Prostate gland (tissue), 2 donors: Measurements from ENCODE around the gene ZNF557. TPM values are rescaled to one million over a fixed set of nuclear protein-coding genes. Genes with fewer than 3 reads are reported as not detected.

Experiments used
- DNase-seq: peaks from one replicate; pipeline ENCODE4 v3.0.0-alpha.2; 2019; ENCODE audit warnings: low spot score
- H3K27ac ChIP-seq, 2 donors: fragments of 200-600 bp; sonication (generic); 2 replicates each; pipeline ENCODE4 v1.5.1; 2017 to 2019
- H3K27me3 ChIP-seq: fragments of 200-600 bp; sonication (generic); replicated peaks from 2 replicates; pipeline ENCODE4 v1.5.1; 2019; ENCODE audit not compliant: insufficient read depth
- H3K36me3 ChIP-seq, 2 donors: fragments of 200-600 bp; sonication (generic); 1 replicate in 1 of 2; 2 replicates in 1 of 2; pipeline versions ENCODE4 v1.5.1 to v1.8.1; 2017 to 2019
- H3K4me1 ChIP-seq: fragments of 200-600 bp; sonication (generic); replicated peaks from 2 replicates; pipeline ENCODE4 v1.5.1; 2019
- H3K4me3 ChIP-seq, 2 donors: fragments of 200-600 bp; sonication (generic); 2 replicates each; pipeline ENCODE4 v1.5.1; 2017 to 2019
- H3K9me3 ChIP-seq: fragments of 200-600 bp; sonication (generic); 2 replicates; pipeline ENCODE4 v1.5.1; 2017
- POLR2A ChIP-seq: fragments of 450-650 bp; IDR thresholded peaks from one replicate; pipeline ENCODE4 v1.6.1; 2016; ENCODE audit warnings: antibody characterized with exemption, mild to moderate bottlenecking
- POLR2AphosphoS5 ChIP-seq: sonication (generic); formaldehyde crosslinking; IDR thresholded peaks from one replicate; pipeline ENCODE4 v1.6.1; 2017; ENCODE audit warnings: antibody characterized with exemption
- WGBS: methylation state at CpG from one replicate; pipeline ENCODE4 v1.1.5; 2018; 5-methylcytosine and 5-hydroxymethylcytosine counted together
- intact Hi-C: fragments of 100-400 bp; cut with DNase I; formaldehyde crosslinking; loops from one replicate; pipeline ENCODE4 v1.14.2; 2022
- total RNA-seq, 2 donors: library from RNA; depleted of rRNA; stranded (reverse); fragments of >200 nt; gene quantifications; one replicate each; pipeline ENCODE4 v1.1.0, GENCODE V29; 2016
- TF ChIP-seq, protein P1 (sequence below), 4 experiments: fragments of 200-600 bp in 2 of 4; fragments of 450-650 bp in 2 of 4; sonication (generic) in 2 of 4; IDR thresholded peaks; 1 replicate in 3 of 4; 2 replicates in 1 of 4; pipeline ENCODE4 v1.5.1; 2016 to 2019; ENCODE audit warnings: antibody characterized with exemption in 4 of 4, mild to moderate bottlenecking in 2 of 4, moderate library complexity in 2 of 4

Gene ZNF557
- total RNA-seq, 2 donors from 2014 or later = 12.2 to 14.7 TPM

DNA sequence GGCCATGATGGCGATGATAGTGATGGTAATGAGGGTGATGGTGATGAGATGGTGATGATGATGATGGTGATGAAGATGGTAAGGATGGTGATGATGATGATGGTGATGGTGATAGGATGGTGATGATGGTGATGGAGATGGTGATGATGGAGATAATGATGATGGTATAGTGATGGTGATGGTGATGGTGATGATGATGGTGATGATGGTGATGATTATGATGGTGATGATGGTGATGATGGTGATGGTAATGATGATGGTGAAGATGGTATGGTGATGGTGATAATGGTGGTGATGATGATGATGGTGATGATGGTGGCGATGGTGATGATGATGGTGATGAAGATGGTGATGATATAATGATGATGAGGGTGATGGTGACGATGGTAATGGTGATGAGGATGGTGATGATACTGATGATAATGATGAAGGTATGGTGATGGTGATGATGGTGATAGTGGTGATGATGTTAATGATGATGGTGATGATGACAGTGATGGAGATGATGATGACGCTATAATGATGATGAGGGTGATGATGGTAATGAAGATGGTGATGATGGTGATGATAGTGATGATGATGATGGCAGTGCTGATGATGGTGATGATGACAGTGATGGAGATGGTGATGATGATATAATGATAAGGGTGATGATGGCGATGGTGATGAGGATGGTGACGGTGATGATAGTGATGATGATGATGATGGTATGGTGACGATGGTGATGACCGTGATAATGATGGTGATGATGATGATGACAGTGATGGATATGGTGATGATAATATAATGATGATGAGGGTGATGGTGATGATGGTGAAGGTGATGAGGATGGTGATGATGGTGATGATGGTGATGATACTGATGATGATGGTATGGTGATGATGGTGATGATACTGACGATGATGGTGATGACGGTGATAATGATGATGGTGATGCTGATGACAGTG, 37.5 kb downstream of the ZNF557 start:
- WGBS = 89% methylated on average over 10 of the region's 10 CpGs
- intact Hi-C loops = no loop called here
- no peak overlapping the region for H3K4me3 ChIP-seq

DNA sequence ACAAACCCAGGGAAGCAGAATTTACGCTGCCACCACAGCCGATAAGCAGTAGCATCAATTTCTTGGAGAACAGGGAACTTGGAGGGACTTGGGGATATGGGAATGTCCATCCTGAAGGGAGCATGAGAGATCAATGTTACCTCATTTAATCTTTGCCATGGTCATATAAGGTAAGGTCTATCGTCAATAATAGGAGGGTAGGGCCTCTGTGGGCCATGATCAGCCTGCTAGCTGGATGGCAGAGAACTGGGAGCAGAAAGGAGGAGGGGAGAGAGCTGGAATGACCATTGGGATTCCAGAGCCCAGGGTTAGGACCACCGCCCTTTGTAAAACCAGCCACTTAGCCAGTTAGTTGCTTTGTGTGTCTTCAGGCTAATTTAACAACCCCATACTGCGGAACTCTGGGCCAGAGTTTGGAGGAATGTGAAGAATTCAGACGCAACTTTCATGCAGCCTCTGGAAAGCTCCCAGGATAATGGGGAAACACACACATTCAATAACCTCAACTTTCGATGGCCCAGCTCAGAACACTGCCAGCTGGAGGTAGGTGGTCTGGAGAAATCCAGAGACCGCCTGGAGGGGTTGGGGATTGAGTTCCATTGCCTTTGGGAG, 40.3 kb downstream of the ZNF557 start:
- H3K27me3 ChIP-seq = no peaks in the 10 kb centered on the region
- no peak overlapping the region for H3K4me3 ChIP-seq
- 58% methylated on average over 8 of the region's 8 CpGs for WGBS
- no peaks in the 10 kb centered on the region for H3K36me3 ChIP-seq
- DNase-seq = no peak
- no peaks in the 10 kb centered on the region for H3K4me1 ChIP-seq
- no peak for TF ChIP-seq POLR2AphosphoS5
- no peak for TF ChIP-seq POLR2A
- TF ChIP-seq, protein P1, sequence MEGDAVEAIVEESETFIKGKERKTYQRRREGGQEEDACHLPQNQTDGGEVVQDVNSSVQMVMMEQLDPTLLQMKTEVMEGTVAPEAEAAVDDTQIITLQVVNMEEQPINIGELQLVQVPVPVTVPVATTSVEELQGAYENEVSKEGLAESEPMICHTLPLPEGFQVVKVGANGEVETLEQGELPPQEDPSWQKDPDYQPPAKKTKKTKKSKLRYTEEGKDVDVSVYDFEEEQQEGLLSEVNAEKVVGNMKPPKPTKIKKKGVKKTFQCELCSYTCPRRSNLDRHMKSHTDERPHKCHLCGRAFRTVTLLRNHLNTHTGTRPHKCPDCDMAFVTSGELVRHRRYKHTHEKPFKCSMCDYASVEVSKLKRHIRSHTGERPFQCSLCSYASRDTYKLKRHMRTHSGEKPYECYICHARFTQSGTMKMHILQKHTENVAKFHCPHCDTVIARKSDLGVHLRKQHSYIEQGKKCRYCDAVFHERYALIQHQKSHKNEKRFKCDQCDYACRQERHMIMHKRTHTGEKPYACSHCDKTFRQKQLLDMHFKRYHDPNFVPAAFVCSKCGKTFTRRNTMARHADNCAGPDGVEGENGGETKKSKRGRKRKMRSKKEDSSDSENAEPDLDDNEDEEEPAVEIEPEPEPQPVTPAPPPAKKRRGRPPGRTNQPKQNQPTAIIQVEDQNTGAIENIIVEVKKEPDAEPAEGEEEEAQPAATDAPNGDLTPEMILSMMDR (IDR thresholded peaks at IDR 0.05) = no peak
- intact Hi-C loops = no loop called here
- no peaks in the 10 kb centered on the region for H3K9me3 ChIP-seq
- no peak overlapping the region for H3K27ac ChIP-seq

More for the DNA sequence above, 37.5 kb downstream of the ZNF557 start:
- Histone ChIP-seq H3K27ac (no peak overlapping the region), H3K9me3 (no peaks in the 10 kb centered on the region), H3K4me1 (no peaks in the 10 kb centered on the region), H3K36me3 (no peaks in the 10 kb centered on the region), H3K27me3 (no peaks in the 10 kb centered on the region)
- DNase-seq = no peak
- TF ChIP-seq POLR2A (no peak), POLR2AphosphoS5 (no peak)
- TF ChIP-seq, protein P1 (IDR thresholded peaks at IDR 0.05) = no peak

- Histone ChIP-seq H3K4me3 (no peak overlapping the region), H3K27ac (no peak overlapping the region), H3K4me1 (no peaks in the 10 kb centered on the region), H3K36me3 (no peaks in the 10 kb centered on the region), H3K9me3 (no peaks in the 10 kb centered on the region), H3K27me3 (no peaks in the 10 kb centered on the region)
- TF ChIP-seq, protein P1 (IDR thresholded peaks at IDR 0.05) = no peak
- TF ChIP-seq POLR2A = no peak
- no peak for TF ChIP-seq POLR2AphosphoS5
- no peak for DNase-seq
- intact Hi-C loops = no loop called here
- 94% methylated on average over 4 of the region's 4 CpGs for WGBS
Observed at GRCh38 chr19:7112675-7113074, 43.2 kb downstream of the ZNF557 start.

DNA sequence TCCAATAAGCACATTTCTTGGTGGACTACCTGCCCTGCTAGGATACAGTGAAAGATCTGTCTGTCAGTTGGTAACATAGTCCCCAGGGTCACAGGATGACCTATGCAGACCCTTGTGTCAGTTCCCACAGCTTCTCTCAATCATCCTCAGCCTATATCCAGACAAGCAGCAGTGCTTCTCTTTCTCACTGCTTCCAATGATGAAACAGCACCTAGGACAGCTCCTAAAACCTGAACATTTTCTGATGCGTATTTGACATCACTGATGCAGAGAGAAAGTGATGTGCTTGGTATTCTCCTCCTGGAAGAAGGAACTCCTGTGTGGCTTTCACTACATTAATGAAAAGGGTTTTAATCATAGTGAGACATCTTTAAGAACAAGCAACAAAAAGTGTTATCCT, 43.7 kb downstream of the ZNF557 start:
- Histone ChIP-seq H3K4me1 (no peaks in the 10 kb centered on the region), H3K4me3 (no peak overlapping the region), H3K36me3 (no peaks in the 10 kb centered on the region), H3K27me3 (no peaks in the 10 kb centered on the region), H3K9me3 (no peaks in the 10 kb centered on the region), H3K27ac (no peak overlapping the region)
- WGBS = 95% methylated on average over 1 of the region's 1 CpG
- TF ChIP-seq POLR2A (no peak), POLR2AphosphoS5 (no peak)
- TF ChIP-seq, protein P1 (IDR thresholded peaks at IDR 0.05) = no peak
- intact Hi-C loops = no loop called here
- DNase-seq = no peak
